Astrocyte (in vitro differentiated cells and primary cell): Measurements from ENCODE around the gene SRM. TPM values are rescaled to one million over a fixed set of nuclear protein-coding genes. Genes with fewer than 3 reads are reported as not detected.
"Not testable (repeated sequence)": the region's sequence is repeated elsewhere in the genome, so short reads cannot be mapped to it uniquely, and the experiment has no call there.

ENCODE experiments used
- DNase-seq: peaks from one replicate; pipeline ENCODE4 v3.0.0-alpha.2; 2010; ENCODE audit warnings: low read depth
- FAIRE-seq: peaks from 2 replicates; lab custom pipeline; 2011; peaks lifted over from hg19 to GRCh38; lab: Jason Lieb, UNC
- H2AFZ ChIP-seq: 2 replicates; pipeline ENCODE4 v1.6.0; 2012; ENCODE audit warnings: low read depth, low read length, inconsistent platforms
- H3K27ac ChIP-seq: 2 replicates; pipeline ENCODE4 v1.5.1; 2011; ENCODE audit warnings: low read depth, low read length, inconsistent platforms
- H3K27me3 ChIP-seq: 2 replicates; pipeline ENCODE4 v1.6.0; 2011; ENCODE audit warnings: low read length, inconsistent platforms; ENCODE audit not compliant: insufficient read depth
- H3K36me3 ChIP-seq: 2 replicates; pipeline ENCODE4 v1.5.1; 2011; ENCODE audit warnings: low read length, inconsistent platforms; ENCODE audit not compliant: insufficient read depth
- H3K4me1 ChIP-seq: 2 replicates; pipeline ENCODE4 v1.5.1; 2011; ENCODE audit warnings: low read length, inconsistent platforms; ENCODE audit not compliant: insufficient read depth
- H3K4me2 ChIP-seq: 2 replicates; pipeline ENCODE4 v1.6.0; 2012; ENCODE audit warnings: low read length, inconsistent platforms
- H3K4me3 ChIP-seq: 2 replicates; pipeline ENCODE4 v1.5.1; 2011; ENCODE audit warnings: low read depth, mild to moderate bottlenecking, low read length, inconsistent platforms; ENCODE audit not compliant: insufficient read depth
- H3K79me2 ChIP-seq: 2 replicates; pipeline ENCODE4 v1.6.0; 2012; ENCODE audit warnings: mild to moderate bottlenecking, low read length, inconsistent platforms; ENCODE audit not compliant: insufficient read depth
- H3K9ac ChIP-seq: 2 replicates; pipeline ENCODE4 v1.6.0; 2012; ENCODE audit warnings: mild to moderate bottlenecking, low read length, inconsistent platforms
- H3K9me3 ChIP-seq: 2 replicates; pipeline ENCODE4 v1.5.1; 2012; ENCODE audit warnings: low read depth, mild to moderate bottlenecking, low read length, inconsistent platforms; ENCODE audit not compliant: insufficient read depth
- H4K20me1 ChIP-seq: 2 replicates; pipeline ENCODE4 v1.6.0; 2012; ENCODE audit warnings: low read length, inconsistent platforms; ENCODE audit not compliant: insufficient read depth
- H3K27ac Mint-ChIP-seq: one replicate; pipeline ENCODE4 v1.8.0; 2021; ENCODE audit warnings: mild to moderate bottlenecking, mixed read lengths; ENCODE audit not compliant: unreplicated experiment
- H3K27me3 Mint-ChIP-seq: one replicate; pipeline ENCODE4 v1.8.0; 2021; ENCODE audit warnings: low read depth, mixed read lengths; ENCODE audit not compliant: unreplicated experiment
- H3K36me3 Mint-ChIP-seq: one replicate; pipeline ENCODE4 v1.8.0; 2021; ENCODE audit warnings: low read depth, mixed read lengths; ENCODE audit not compliant: unreplicated experiment
- H3K4me1 Mint-ChIP-seq: one replicate; pipeline ENCODE4 v1.8.0; 2021; ENCODE audit warnings: low read depth, mixed read lengths; ENCODE audit not compliant: unreplicated experiment
- H3K4me3 Mint-ChIP-seq: one replicate; pipeline ENCODE4 v1.8.0; 2021; ENCODE audit warnings: mild to moderate bottlenecking, moderate library complexity, mixed read lengths; ENCODE audit not compliant: unreplicated experiment
- H3K9me3 Mint-ChIP-seq: one replicate; pipeline ENCODE4 v1.8.0; 2021; ENCODE audit warnings: mild to moderate bottlenecking, mixed read lengths; ENCODE audit not compliant: unreplicated experiment
- CTCF ChIP-seq: IDR thresholded peaks from 2 replicates; pipeline ENCODE4 v1.5.1; 2011; ENCODE audit warnings: low read depth, mild to moderate bottlenecking, inconsistent platforms, low read length, moderate library complexity; ENCODE audit not compliant: insufficient read depth
- EZH2 ChIP-seq: IDR thresholded peaks from 2 replicates; pipeline ENCODE4 v1.6.1; 2012; ENCODE audit warnings: mild to moderate bottlenecking, low read length, inconsistent platforms; ENCODE audit not compliant: insufficient read depth
- total RNA-seq: library from RNA; stranded (reverse); gene quantifications from 2 replicates; pipeline ENCODE4 v1.2.1, GENCODE V29; 2021

SRM gene
- total RNA-seq, 1 donor from 2014 or later, result 225 TPM

GRCh38 chr1:11107599-11107998 lies 47.8 kb upstream of the SRM start:
- H3K4me1 ChIP-seq, result no peaks in the 10 kb centered on the region
- no peaks in the 10 kb centered on the region for H3K27me3 Mint-ChIP-seq
- FAIRE-seq, result no peak
- H4K20me1 ChIP-seq, result no peaks in the 10 kb centered on the region
- no peak for DNase-seq
- no peak overlapping the region for H3K27ac ChIP-seq
- H3K9ac ChIP-seq, result no peak overlapping the region
- TF ChIP-seq EZH2 (no peak), CTCF (no peak)
- H2AFZ ChIP-seq, result no peak overlapping the region
- no peak overlapping the region for H3K4me3 ChIP-seq
- H3K4me1 Mint-ChIP-seq, result no peaks in the 10 kb centered on the region
- peaks cover 35% of the 10 kb centered on the region for H3K36me3 ChIP-seq
- no peak overlapping the region for H3K4me2 ChIP-seq
- H3K79me2 ChIP-seq, result no peaks in the 10 kb centered on the region
- no peak overlapping the region for H3K27ac Mint-ChIP-seq
- no peaks in the 10 kb centered on the region for H3K27me3 ChIP-seq
- H3K36me3 Mint-ChIP-seq, result peaks cover 17% of the 10 kb centered on the region
- no peak overlapping the region for H3K4me3 Mint-ChIP-seq
- no peaks in the 10 kb centered on the region for H3K9me3 ChIP-seq
- H3K9me3 Mint-ChIP-seq, result no peaks in the 10 kb centered on the region

- Histone ChIP-seq H3K36me3 (peaks cover 26% of the 10 kb centered on the region), H3K27me3 (no peaks in the 10 kb centered on the region), H2AFZ (no peak overlapping the region), H3K4me3 (no peak overlapping the region), H3K79me2 (no peaks in the 10 kb centered on the region), H3K9me3 (no peaks in the 10 kb centered on the region), H4K20me1 (no peaks in the 10 kb centered on the region), H3K4me1 (no peaks in the 10 kb centered on the region), H3K27ac (no peak overlapping the region), H3K9ac (no peak overlapping the region), H3K4me2 (no peak overlapping the region)
- TF ChIP-seq EZH2 (no peak), CTCF (no peak)
- peaks cover 10% of the 10 kb centered on the region for H3K36me3 Mint-ChIP-seq
- DNase-seq (no peak), FAIRE-seq (no peak)
- no peaks in the 10 kb centered on the region for H3K4me1 Mint-ChIP-seq
- no peaks in the 10 kb centered on the region for H3K9me3 Mint-ChIP-seq
- H3K27me3 Mint-ChIP-seq, result no peaks in the 10 kb centered on the region
- H3K4me3 Mint-ChIP-seq, result no peak overlapping the region
- H3K27ac Mint-ChIP-seq, result no peak overlapping the region
Measured at GRCh38 chr1:11105586-11105985, 45.8 kb upstream of the SRM start.

- no peak overlapping the region for H3K27ac ChIP-seq
- no peaks in the 10 kb centered on the region for H3K9me3 ChIP-seq
- H3K27me3 Mint-ChIP-seq, result no peaks in the 10 kb centered on the region
- H3K9ac ChIP-seq, result no peak overlapping the region
- H4K20me1 ChIP-seq, result no peaks in the 10 kb centered on the region
- H3K9me3 Mint-ChIP-seq, result no peaks in the 10 kb centered on the region
- peaks cover 20% of the 10 kb centered on the region for H3K79me2 ChIP-seq
- H3K4me3 ChIP-seq, result no peak overlapping the region
- no peak for FAIRE-seq
- DNase-seq, result no peak
- H3K4me3 Mint-ChIP-seq, result peak overlapping the region; percentile 54
- peaks cover 3% of the 10 kb centered on the region for H3K4me1 ChIP-seq
- peaks cover 1% of the 10 kb centered on the region for H3K36me3 Mint-ChIP-seq
- TF ChIP-seq EZH2 (no peak), CTCF (no peak)
- peaks cover 6% of the 10 kb centered on the region for H3K36me3 ChIP-seq
- peaks cover 7% of the 10 kb centered on the region for H3K4me1 Mint-ChIP-seq
- H3K4me2 ChIP-seq, result no peak overlapping the region
- H3K27ac Mint-ChIP-seq, result no peak overlapping the region
- H3K27me3 ChIP-seq, result no peaks in the 10 kb centered on the region
- H2AFZ ChIP-seq, result no peak overlapping the region
Measured at GRCh38 chr1:11101347-11101746, 41.5 kb upstream of the SRM start.

GRCh38 chr1:11100806-11101205 lies 41.0 kb upstream of the SRM start:
- H3K9me3 Mint-ChIP-seq, H3K4me1 ChIP-seq, H3K4me2 ChIP-seq, H3K36me3 ChIP-seq, H3K4me1 Mint-ChIP-seq, H3K27ac ChIP-seq, DNase-seq, H4K20me1 ChIP-seq, H3K4me3 Mint-ChIP-seq, H3K27me3 ChIP-seq, H3K27ac Mint-ChIP-seq, H3K4me3 ChIP-seq, H3K36me3 Mint-ChIP-seq, H3K27me3 Mint-ChIP-seq, H3K9ac ChIP-seq, H3K9me3 ChIP-seq, FAIRE-seq, H2AFZ ChIP-seq: not testable (repeated sequence)
- peaks cover 20% of the 10 kb centered on the region for H3K79me2 ChIP-seq
